ENCODE measurements around the gene FAM184A.
"Not testable (repeated sequence)": the region's sequence is repeated elsewhere in the genome, so short reads cannot be mapped to it uniquely, and the experiment has no call there.

FAM184A gene

GRCh38 chr6:119097815-119098361 lies 19.4 kb upstream of the FAM184A start:
- not testable (repeated sequence) for DNase-seq

GRCh38 chr6:119096721-119097565 lies 18.5 kb upstream of the FAM184A start:
- no peak for DNase-seq

GRCh38 chr6:119090256-119090655 lies 11.8 kb upstream of the FAM184A start:
- no peak for DNase-seq

- no peak for DNase-seq
Observed at GRCh38 chr6:119084784-119085183, 6.3 kb upstream of the FAM184A start.

GRCh38 chr6:119083007-119083406 lies 4.5 kb upstream of the FAM184A start:
- no peak for DNase-seq

- DNase-seq = no peak
Observed at GRCh38 chr6:119079283-119079809, 882 bp upstream of the FAM184A start.

- no peak for DNase-seq
Observed at GRCh38 chr6:119077643-119078375, 655 bp downstream of the FAM184A start.

- no peak for DNase-seq
Observed at GRCh38 chr6:119077391-119077642, 1.1 kb downstream of the FAM184A start.

GRCh38 chr6:119076576-119077390 lies 1.7 kb downstream of the FAM184A start:
- no peak for DNase-seq

GRCh38 chr6:119076173-119076572 lies 2.3 kb downstream of the FAM184A start:
- DNase-seq = no peak

- DNase-seq = no peak
Observed at GRCh38 chr6:119075200-119075981, 3.1 kb downstream of the FAM184A start.

GRCh38 chr6:119073307-119074051 lies 5.0 kb downstream of the FAM184A start:
- DNase-seq = no peak

GRCh38 chr6:119071576-119071975 lies 6.9 kb downstream of the FAM184A start:
- no peak for DNase-seq

GRCh38 chr6:119067091-119067490 lies 11.4 kb downstream of the FAM184A start:
- DNase-seq = no peak

GRCh38 chr6:119066517-119066916 lies 11.9 kb downstream of the FAM184A start:
- no peak for DNase-seq

- DNase-seq = no peak
Observed at GRCh38 chr6:119065955-119066354, 12.5 kb downstream of the FAM184A start.

GRCh38 chr6:119065382-119065781 lies 13.1 kb downstream of the FAM184A start:
- no peak for DNase-seq

GRCh38 chr6:119063491-119063890 lies 15.0 kb downstream of the FAM184A start:
- no peak for DNase-seq

GRCh38 chr6:119061215-119061614 lies 17.2 kb downstream of the FAM184A start:
- no peak for DNase-seq

GRCh38 chr6:119060255-119060907 lies 18.1 kb downstream of the FAM184A start:
- DNase-seq = no peak

- no peak for DNase-seq
Observed at GRCh38 chr6:119055069-119055468, 23.4 kb downstream of the FAM184A start.
